ENCODE data around the gene PSMB2.

PSMB2 gene

DNA sequence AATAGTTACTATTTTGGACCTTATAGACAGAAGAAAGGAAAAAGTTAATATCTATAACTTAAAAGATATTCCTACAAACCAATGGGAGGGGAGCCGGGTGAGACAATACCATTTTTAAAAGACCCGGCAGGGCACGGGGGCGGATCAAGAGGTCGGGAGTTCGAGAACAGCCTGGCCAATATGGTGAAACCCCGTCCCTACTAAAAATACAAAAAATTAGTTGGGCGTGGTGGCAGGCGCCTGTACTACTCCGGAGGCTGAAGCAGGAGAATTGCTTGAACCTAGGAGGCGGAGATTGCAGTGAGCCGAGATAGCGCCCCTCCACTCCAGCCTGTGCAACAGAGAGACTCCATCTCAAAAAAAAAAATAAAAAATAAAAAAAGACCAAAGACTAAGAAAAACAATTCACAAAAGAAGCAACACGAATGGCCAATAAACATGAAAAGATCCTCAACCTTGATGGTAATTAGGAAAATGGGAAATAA is 1.2 kb upstream of the PSMB2 start:
- no peak for DNase-seq

DNA sequence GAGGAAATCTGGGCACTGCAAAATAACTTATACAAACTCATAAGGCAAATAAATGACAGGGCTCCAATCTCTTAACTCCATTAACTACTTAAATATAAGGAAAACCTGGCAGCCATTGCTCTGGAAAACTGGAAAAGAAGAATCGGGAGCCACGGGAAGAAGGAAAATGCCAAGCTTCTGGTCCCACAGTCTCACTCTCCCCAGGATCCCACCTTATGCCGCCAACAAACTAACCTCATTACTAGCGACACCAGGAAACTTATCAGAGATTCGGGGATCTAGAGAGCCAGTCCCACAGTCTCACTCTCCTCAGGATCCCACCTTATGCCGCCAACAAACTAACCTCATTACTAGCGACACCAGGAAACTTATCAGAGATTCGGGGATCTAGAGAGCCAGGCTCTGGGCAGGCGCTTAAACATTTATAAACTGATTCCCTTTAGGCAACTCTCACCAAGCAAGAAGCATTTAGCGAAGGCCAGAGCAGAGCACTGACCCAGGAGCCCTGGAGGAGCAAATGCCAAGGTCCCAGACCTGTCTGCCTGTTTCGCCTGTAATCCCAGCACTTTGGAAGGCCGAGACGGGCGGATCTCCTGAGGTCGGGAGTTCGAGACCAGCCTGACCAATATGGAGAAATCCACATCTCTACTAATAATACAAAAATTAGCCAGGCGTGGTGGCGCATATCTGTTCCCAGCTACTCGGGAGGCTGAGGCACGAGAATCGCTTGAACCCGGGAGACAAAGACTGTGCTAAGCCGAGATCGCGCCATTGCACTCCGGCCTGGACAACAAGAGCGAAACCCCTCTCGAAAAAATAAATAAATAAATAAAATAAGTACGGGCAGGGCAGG is 720 bp downstream of the PSMB2 start:
- DNase-seq: no peak

DNA sequence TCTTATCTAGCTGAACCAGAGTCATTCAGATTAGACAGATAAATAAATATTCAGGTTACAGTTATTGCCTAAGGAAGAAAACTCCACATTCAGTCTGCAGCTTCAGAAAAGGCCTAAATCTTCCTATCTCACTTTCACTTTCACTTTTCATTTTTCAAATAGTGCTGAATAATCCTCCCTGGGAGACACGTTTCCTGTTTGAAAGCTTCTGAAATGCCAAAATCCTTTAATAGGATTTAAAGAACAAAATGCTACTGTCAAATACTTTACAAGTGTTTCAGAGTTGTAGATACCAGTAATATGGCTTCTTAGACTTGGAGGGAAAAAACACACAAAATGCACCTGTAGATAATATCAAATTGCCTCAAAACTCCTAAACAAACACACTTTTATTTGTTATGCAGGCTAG is 3.9 kb downstream of the PSMB2 start:
- DNase-seq: peak in 1 of 51 donors; percentile 5

DNA sequence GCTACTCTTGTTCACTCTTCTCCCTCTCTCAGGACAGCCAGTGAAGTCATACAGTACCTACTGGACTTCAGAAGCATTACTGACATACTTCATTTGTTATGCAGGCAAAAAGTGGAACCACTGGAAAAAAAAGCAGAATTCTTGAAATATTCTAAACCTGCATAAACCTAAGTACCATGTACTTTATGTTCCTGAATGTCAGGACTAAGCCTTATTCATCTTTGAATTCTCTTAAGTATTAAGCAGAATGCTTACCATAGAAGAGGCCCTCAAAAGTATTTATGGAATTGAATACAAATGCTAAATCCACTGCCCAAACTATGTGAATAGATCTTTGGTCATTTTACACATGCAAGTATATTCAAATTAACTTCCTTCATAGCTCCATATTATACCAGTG is 7.8 kb downstream of the PSMB2 start:
- DNase-seq: no peak

DNA sequence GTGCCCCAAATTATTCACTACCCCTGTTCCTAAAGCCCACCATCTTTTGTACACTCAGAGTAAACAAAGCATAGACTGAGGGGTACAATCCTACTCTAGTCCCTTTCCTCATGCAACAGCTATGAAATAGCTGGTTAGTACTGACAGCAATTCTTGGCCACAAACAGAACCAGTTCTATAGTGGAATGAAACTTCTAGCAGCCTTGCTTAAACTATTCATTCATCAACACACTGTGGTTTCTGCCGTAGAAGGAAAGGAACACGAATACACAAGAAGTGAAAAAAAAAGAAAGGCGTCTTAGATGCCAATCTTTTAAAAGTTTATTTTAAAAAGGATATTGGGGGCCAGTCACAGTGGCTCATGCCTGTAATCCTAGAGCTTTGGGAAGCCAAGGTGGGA is 9.9 kb downstream of the PSMB2 start:
- no peak for DNase-seq

- no peak for DNase-seq
Measured at GRCh38 chr1:35629051-35629450, 12.3 kb downstream of the PSMB2 start.

DNA sequence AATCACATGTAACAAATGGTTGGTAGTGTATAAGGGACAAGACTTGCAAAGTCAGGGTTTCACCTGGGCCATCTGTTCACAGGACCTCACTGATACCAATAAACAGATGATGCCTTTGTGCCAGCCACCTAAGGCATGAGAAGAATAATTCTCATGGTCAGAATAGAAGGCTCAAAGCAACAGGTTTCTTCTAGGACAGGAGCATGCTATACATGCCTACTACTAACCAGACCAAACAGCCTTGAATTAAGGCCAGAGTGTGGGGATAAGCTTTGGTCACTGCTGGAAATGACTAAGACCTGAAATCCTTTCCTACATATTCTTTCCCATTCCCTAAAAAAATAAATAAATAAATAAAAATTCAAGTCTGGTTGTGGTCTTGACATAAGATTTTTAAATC is 17.5 kb downstream of the PSMB2 start:
- no peak for DNase-seq

DNA sequence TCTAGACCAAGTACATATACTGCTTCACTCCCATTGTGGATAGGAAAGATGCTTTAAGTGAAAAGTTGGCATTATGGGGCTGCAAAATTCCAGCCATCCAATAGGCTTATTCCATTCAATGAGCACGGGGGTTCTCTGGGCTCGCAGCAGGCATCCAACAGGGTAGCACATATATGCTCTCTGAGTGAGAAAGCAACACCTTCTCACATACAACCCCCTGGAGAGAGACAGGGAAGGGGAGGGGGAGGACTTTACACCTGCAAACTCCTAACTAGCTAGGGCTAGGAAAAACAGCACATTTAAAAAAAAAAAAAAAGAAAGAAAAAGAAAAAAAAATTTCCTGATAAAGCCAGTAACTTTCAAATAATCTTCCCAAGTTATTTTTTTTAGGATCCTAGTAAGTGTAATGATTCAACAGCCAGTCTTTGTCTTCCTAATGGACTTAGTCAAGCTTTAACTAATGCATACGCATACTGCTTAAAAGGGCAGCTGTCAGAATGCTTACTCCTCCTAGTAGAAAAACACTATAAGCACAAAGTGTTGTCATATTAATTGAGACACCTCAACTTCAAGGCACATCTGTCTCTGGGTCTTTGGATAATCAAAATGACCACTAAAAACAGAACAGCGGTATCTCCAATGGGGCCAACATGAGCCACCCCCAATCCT is 18.7 kb downstream of the PSMB2 start:
- DNase-seq: no peak

DNA sequence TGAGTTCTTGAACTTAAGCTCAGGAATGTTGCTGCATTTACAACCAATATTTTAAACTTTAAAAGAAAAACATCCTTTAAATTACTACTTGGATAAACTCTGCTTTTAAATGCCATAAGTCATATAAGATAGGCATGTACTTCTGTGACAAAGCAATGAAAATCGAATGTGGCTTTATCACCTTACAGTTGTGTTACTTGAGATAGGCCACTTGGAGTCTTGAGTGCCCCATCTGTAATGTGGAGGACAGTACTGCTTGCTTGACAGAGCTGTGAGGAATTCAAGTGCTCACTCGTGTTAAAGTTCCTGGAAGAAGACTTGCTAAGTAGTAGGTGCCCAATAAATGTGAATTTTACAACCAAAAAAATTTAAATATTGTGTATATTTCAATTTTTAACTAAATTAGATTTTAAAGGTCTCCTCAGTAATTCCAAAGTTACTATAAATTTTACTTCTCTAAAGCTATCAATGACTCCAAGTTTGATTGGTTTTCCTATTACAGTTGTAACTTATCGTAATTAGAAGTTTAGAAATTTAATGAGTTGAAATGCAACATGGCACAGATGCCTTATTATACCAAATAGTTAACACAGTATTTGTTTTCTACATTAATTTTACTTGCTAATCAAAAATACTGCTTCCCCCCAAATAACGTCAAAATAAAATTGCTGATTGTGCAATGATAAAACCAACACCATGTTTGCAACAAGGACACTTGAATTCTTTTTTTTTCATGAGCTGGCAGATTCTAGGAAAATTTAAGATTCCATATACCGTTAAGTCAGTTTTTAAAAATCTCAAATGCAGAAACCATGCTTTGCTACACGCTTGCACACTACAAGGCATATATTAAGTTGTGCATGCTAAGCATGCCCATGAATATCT is 21.8 kb downstream of the PSMB2 start:
- DNase-seq: no peak

GRCh38 chr1:35615440-35615839 is 25.9 kb downstream of the PSMB2 start:
- no peak for DNase-seq

DNA sequence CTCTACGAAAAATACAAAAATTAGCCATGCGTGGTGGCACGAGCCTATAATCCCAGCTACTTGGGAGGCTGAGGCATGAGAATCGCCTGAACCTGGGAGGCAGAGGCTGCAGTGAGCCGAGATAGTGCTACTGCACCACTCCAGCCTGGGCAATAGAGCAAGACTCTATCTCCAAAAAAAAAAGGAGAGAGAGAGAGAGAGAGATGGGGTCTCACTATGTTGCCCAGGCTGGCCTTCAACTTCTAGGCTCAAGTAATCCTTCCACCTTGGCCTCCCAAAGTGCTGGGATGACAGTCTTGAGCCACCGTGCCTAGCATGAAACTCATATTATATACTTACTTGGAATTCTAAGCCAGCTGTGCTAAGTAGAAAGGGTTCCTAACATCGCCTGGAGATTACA is 29.7 kb downstream of the PSMB2 start:
- no peak for DNase-seq

DNA sequence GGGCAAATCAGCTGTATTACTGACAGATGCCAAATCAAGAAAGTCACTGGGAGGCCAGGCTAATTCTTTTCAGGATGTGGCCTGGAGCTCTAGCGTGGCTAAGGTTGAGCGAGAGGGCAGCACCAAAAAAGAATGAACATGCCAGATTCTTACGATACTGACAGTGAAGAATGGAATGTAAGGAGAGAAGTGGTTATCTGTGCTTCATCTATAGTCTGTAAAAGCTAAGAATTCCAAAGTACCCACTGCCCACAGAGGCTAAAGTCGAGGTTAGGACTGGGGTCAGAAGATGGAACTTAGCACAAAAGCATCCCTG is 35.5 kb downstream of the PSMB2 start:
- DNase-seq: no peak

GRCh38 chr1:35605071-35605866 is 36.1 kb downstream of the PSMB2 start:
- no peak for DNase-seq

DNA sequence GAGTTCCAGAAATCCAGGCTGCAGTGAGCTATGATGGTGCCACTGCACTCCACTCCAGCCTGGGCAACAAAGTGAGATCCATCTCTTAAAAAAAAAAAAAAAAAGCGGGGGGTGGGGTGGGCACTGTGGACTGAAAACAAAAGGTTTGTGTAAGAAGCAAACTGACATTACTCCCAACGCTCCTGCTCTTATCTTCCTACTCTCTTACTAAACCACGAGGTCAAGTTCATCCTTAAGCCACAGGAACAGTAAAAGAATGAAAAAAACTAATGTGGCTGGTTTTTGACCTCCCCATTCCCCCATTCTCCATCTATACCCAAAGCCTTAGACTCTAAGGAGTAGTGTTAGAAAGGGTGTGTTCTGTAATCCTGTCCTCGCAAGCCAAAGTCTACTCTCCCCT is 37.4 kb downstream of the PSMB2 start:
- no peak for DNase-seq

DNA sequence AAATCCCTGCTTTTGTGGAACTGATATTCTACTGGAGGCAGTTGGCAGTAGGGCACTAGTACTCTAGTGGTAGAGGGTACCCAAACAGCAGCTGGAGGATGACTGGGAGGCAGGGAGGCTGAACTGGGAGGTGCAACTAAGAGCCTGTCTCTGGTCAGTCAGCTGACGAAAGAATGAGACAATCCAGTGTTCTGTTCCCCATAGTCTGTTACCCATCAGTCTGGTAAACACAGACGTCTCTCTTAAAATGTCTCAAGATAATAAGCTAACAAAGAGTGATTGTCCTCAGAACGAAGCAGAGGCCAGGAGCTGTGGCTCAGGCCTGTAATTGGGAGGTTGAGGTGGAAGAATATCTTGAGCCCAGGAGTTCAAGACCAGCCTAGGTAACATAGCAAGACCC is 37.9 kb downstream of the PSMB2 start:
- DNase-seq: peak in 4 of 51 donors; percentile 3 to 56 (median 15)

GRCh38 chr1:35600593-35600992 is 40.7 kb downstream of the PSMB2 start:
- DNase-seq: no peak

GRCh38 chr1:35599411-35599810 is 41.9 kb downstream of the PSMB2 start:
- DNase-seq: no peak

GRCh38 chr1:35598895-35599294 is 42.4 kb downstream of the PSMB2 start:
- DNase-seq: no peak

DNA sequence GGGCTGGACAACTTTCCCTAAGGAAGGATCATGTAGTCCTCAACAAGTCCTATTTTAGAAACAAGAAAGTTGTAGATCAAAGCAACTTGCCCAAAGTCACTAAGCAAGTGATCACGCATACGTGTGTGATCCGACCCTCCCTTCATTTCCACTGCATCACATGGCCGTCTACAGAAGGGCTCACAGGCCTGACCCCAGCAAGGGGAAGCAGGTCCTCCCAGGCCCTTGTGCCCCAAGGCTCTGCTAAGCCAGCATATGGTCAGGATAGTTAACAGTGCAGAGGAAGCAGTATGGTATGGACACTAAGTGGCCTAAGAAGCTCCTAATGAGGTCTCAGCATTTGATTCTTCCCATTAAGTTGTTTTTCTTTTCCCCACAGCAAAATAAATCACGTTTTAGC is 43.5 kb downstream of the PSMB2 start:
- DNase-seq: no peak

DNA sequence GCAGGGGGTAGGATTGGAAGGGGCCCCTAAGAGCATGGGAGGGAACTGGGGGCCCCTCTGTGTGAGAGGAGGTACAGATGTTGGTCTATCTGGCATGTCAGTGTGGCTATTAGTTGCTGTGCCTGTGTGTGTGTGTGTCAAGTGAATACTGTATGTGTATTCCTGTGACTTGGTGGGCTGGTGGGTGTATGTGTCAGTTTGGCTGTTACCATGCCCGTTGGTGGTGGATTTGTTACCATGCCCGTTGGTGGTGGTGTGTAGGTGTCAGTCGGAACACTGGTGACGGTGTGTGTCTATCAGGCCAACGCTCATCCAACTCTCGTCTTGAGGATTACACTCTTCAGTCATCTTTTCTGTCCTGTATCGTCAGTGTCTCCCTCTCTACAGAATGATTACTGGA is 45.6 kb downstream of the PSMB2 start:
- peak in 1 of 51 donors; percentile 33 for DNase-seq

All from hypothalamus (tissue), 51 donors.